ENCODE results near the gene TRAF3.

The TRAF3 gene

GRCh38 chr14:102826751-102827675 lies 49.8 kb downstream of the TRAF3 start:
- TF ChIP-seq POLR2AphosphoS5 (IDR thresholded peaks at IDR 0.05; ENCODE audit: low read depth, low read length) (no peak), TAF1 (IDR thresholded peaks at IDR 0.05; ENCODE audit: borderline replicate concordance, insufficient read depth, low read length) (no peak), REST (IDR thresholded peaks at IDR 0.05; ENCODE audit: insufficient read depth in 1 of 2, low read depth in 2 of 2, low read length in 2 of 2) (no peak), FOXP2 (optimal IDR thresholded peaks at IDR 0.05; ENCODE audit: borderline replicate concordance, extremely low read depth, extremely low read length, insufficient read depth) (no peak), SIN3A (IDR thresholded peaks at IDR 0.05; ENCODE audit: borderline replicate concordance, insufficient read depth, low read length) (no peak)

- no peak for TF ChIP-seq TAF1 (IDR thresholded peaks at IDR 0.05; ENCODE audit: borderline replicate concordance, insufficient read depth, low read length)
- no peak for TF ChIP-seq SIN3A (IDR thresholded peaks at IDR 0.05; ENCODE audit: borderline replicate concordance, insufficient read depth, low read length)
- no peak for TF ChIP-seq FOXP2 (optimal IDR thresholded peaks at IDR 0.05; ENCODE audit: borderline replicate concordance, extremely low read depth, extremely low read length, insufficient read depth)
- no peak for TF ChIP-seq REST (IDR thresholded peaks at IDR 0.05; ENCODE audit: insufficient read depth in 1 of 2, low read depth in 2 of 2, low read length in 2 of 2)
- TF ChIP-seq POLR2AphosphoS5 (IDR thresholded peaks at IDR 0.05; ENCODE audit: low read depth, low read length) = no peak
Observed at GRCh38 chr14:102827716-102828115, 50.5 kb downstream of the TRAF3 start.

GRCh38 chr14:102828151-102828550 lies 50.9 kb downstream of the TRAF3 start:
- TF ChIP-seq TAF1 (IDR thresholded peaks at IDR 0.05; ENCODE audit: borderline replicate concordance, insufficient read depth, low read length) (no peak), POLR2AphosphoS5 (IDR thresholded peaks at IDR 0.05; ENCODE audit: low read depth, low read length) (no peak), SIN3A (IDR thresholded peaks at IDR 0.05; ENCODE audit: borderline replicate concordance, insufficient read depth, low read length) (no peak), FOXP2 (optimal IDR thresholded peaks at IDR 0.05; ENCODE audit: borderline replicate concordance, extremely low read depth, extremely low read length, insufficient read depth) (no peak), REST (IDR thresholded peaks at IDR 0.05; ENCODE audit: insufficient read depth in 1 of 2, low read depth in 2 of 2, low read length in 2 of 2) (no peak)

GRCh38 chr14:102829016-102829548 lies 51.8 kb downstream of the TRAF3 start:
- TF ChIP-seq SIN3A (IDR thresholded peaks at IDR 0.05; ENCODE audit: borderline replicate concordance, insufficient read depth, low read length) (no peak), TAF1 (IDR thresholded peaks at IDR 0.05; ENCODE audit: borderline replicate concordance, insufficient read depth, low read length) (no peak), POLR2AphosphoS5 (IDR thresholded peaks at IDR 0.05; ENCODE audit: low read depth, low read length) (no peak), REST (IDR thresholded peaks at IDR 0.05; ENCODE audit: insufficient read depth in 1 of 2, low read depth in 2 of 2, low read length in 2 of 2) (no peak), FOXP2 (optimal IDR thresholded peaks at IDR 0.05; ENCODE audit: borderline replicate concordance, extremely low read depth, extremely low read length, insufficient read depth) (no peak)
